ENCODE data around the gene RNF145.

RNF145 gene

DNA sequence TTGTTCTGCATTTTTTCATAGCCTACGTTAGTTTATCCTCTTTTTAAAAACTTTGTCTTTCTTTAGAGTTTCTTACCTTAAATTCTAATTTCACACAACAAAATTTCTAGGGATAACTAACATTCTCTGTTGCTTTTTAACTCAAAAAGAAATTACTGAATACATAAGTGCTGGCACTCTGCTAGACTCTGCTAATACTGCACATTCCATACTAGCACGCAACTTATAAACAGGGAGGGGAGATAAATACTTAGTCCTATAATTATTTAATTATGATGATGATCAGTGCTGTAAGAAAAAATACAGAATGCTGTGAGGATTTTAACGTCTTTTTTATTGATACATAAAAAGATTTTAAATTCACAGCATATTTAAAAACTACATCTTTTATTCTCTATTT, 25.1 kb downstream of the RNF145 start:
- H3K4me2 ChIP-seq (ENCODE audit: low read depth, low read length, poor library complexity, severe bottlenecking), result no peak overlapping the region
- no peaks in the 10 kb centered on the region for H4K20me1 ChIP-seq (ENCODE audit: low read depth, low read length)
- H3K27me3 ChIP-seq (ENCODE audit: low read length), result no peaks in the 10 kb centered on the region
- H3K36me3 ChIP-seq (ENCODE audit: low read length), result peaks cover 19% of the 10 kb centered on the region
- no peak for TF ChIP-seq EZH2phosphoT487 (conservative IDR thresholded peaks at IDR 0.05; ENCODE audit: low read length)
- TF ChIP-seq, protein P1, sequence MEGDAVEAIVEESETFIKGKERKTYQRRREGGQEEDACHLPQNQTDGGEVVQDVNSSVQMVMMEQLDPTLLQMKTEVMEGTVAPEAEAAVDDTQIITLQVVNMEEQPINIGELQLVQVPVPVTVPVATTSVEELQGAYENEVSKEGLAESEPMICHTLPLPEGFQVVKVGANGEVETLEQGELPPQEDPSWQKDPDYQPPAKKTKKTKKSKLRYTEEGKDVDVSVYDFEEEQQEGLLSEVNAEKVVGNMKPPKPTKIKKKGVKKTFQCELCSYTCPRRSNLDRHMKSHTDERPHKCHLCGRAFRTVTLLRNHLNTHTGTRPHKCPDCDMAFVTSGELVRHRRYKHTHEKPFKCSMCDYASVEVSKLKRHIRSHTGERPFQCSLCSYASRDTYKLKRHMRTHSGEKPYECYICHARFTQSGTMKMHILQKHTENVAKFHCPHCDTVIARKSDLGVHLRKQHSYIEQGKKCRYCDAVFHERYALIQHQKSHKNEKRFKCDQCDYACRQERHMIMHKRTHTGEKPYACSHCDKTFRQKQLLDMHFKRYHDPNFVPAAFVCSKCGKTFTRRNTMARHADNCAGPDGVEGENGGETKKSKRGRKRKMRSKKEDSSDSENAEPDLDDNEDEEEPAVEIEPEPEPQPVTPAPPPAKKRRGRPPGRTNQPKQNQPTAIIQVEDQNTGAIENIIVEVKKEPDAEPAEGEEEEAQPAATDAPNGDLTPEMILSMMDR (IDR thresholded peaks at IDR 0.05; ENCODE audit: insufficient read depth, low read length, poor library complexity, severe bottlenecking), result no peak
- no peak overlapping the region for H3K4me3 ChIP-seq (ENCODE audit: insufficient read depth, low read length, poor library complexity, severe bottlenecking)
- H3K27ac ChIP-seq (ENCODE audit: low read depth, low read length), result no peak overlapping the region
- H2AFZ ChIP-seq (ENCODE audit: low read depth, low read length, severe bottlenecking), result no peak overlapping the region
- H3K9ac ChIP-seq (ENCODE audit: low read length), result no peak overlapping the region
- H3K9me3 ChIP-seq (ENCODE audit: insufficient read depth, low read length), result no peaks in the 10 kb centered on the region
- H3F3A ChIP-seq (ENCODE audit: insufficient read depth), result peaks cover 9% of the 10 kb centered on the region; the same call in 1 of the 2 replicates
- no peaks in the 10 kb centered on the region for H3K9me2 ChIP-seq (replicated peaks; ENCODE audit: insufficient read depth, low read length)
- no peaks in the 10 kb centered on the region; the same call in 1 of the 2 replicates for H3K79me2 ChIP-seq (ENCODE audit: insufficient read depth, low read length)

DNA sequence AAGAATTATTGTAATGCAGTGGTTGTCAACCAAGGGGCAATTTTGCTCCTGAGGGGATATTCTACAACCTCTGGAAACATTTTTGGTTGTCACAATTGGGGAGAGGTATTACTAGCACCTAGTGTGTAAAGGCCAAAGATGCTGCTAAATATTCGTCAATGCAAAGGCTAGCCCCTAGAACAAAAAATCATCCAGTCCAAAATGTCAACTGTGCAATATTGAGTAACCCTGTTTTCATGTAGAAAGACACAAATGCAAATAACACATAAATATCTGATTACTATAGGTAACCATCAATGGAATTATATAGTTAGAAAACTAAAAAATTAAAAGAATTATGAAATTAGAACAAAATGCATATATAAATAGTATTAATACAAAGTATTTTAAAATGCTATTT, 26.1 kb downstream of the RNF145 start:
- Histone ChIP-seq H3K79me2 (ENCODE audit: insufficient read depth, low read length) (no peaks in the 10 kb centered on the region; the same call in 1 of the 2 replicates), H3K9ac (ENCODE audit: low read length) (no peak overlapping the region), H3K9me3 (ENCODE audit: insufficient read depth, low read length) (no peaks in the 10 kb centered on the region), H3K27ac (ENCODE audit: low read depth, low read length) (no peak overlapping the region), H3K9me2 (replicated peaks; ENCODE audit: insufficient read depth, low read length) (no peaks in the 10 kb centered on the region), H3K4me3 (ENCODE audit: insufficient read depth, low read length, poor library complexity, severe bottlenecking) (no peak overlapping the region), H3K4me2 (ENCODE audit: low read depth, low read length, poor library complexity, severe bottlenecking) (no peak overlapping the region), H3K36me3 (ENCODE audit: low read length) (peaks cover 16% of the 10 kb centered on the region), H3F3A (ENCODE audit: insufficient read depth) (peaks cover 9% of the 10 kb centered on the region; the same call in 1 of the 2 replicates), H4K20me1 (ENCODE audit: low read depth, low read length) (no peaks in the 10 kb centered on the region), H2AFZ (ENCODE audit: low read depth, low read length, severe bottlenecking) (no peak overlapping the region), H3K27me3 (ENCODE audit: low read length) (no peaks in the 10 kb centered on the region)
- TF ChIP-seq, protein P1 (IDR thresholded peaks at IDR 0.05; ENCODE audit: insufficient read depth, low read length, poor library complexity, severe bottlenecking), result no peak
- no peak for TF ChIP-seq EZH2phosphoT487 (conservative IDR thresholded peaks at IDR 0.05; ENCODE audit: low read length)

DNA sequence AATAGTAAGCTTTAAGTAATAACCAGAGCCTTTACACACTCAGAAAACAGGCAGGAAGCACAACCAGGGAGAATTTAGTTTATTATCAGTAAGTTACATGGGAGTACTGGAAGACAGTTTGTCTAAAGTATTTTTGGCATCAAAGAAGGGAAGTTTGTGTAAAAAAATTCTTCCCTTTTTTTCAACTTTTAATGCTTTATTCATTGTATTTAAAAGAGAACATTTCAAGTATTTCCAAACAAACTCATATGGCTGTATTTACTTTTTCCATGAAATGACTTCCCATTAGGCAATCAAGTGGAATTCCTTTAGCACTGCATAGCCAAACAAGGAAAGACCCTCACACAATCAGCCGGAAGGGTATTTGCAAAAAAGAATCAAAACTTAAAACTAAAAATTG, 26.7 kb downstream of the RNF145 start:
- H3K4me3 ChIP-seq (ENCODE audit: insufficient read depth, low read length, poor library complexity, severe bottlenecking), result no peak overlapping the region
- H3K79me2 ChIP-seq (ENCODE audit: insufficient read depth, low read length), result no peaks in the 10 kb centered on the region; the same call in 1 of the 2 replicates
- no peaks in the 10 kb centered on the region for H3K9me2 ChIP-seq (replicated peaks; ENCODE audit: insufficient read depth, low read length)
- no peak overlapping the region for H2AFZ ChIP-seq (ENCODE audit: low read depth, low read length, severe bottlenecking)
- no peak overlapping the region for H3K27ac ChIP-seq (ENCODE audit: low read depth, low read length)
- TF ChIP-seq, protein P1 (IDR thresholded peaks at IDR 0.05; ENCODE audit: insufficient read depth, low read length, poor library complexity, severe bottlenecking), result no peak
- TF ChIP-seq EZH2phosphoT487 (conservative IDR thresholded peaks at IDR 0.05; ENCODE audit: low read length), result no peak
- no peak overlapping the region for H3K4me2 ChIP-seq (ENCODE audit: low read depth, low read length, poor library complexity, severe bottlenecking)
- H3K36me3 ChIP-seq (ENCODE audit: low read length), result peaks cover 13% of the 10 kb centered on the region
- H3F3A ChIP-seq (ENCODE audit: insufficient read depth), result peaks cover 9% of the 10 kb centered on the region; the same call in 1 of the 2 replicates
- H3K27me3 ChIP-seq (ENCODE audit: low read length), result no peaks in the 10 kb centered on the region
- no peaks in the 10 kb centered on the region for H4K20me1 ChIP-seq (ENCODE audit: low read depth, low read length)
- H3K9ac ChIP-seq (ENCODE audit: low read length), result no peak overlapping the region
- H3K9me3 ChIP-seq (ENCODE audit: insufficient read depth, low read length), result no peaks in the 10 kb centered on the region

Data from SU-DHL-6 (cell line).